Neural progenitor cell (in vitro differentiated cells): ENCODE data around the gene ATP6V0D1.

Source experiments
- EZH2 ChIP-seq: fragments of 200-600 bp; sonication (generic); IDR thresholded peaks from 2 replicates; pipeline ENCODE4 v1.6.1; 2017; ENCODE audit warnings: antibody characterized with exemption, mild to moderate bottlenecking, moderate library complexity
- EZH2phosphoT487 ChIP-seq: fragments of 200-600 bp; sonication (generic); IDR thresholded peaks from 2 replicates; pipeline ENCODE4 v1.6.1; 2017; ENCODE audit warnings: antibody characterized with exemption
- TF ChIP-seq, protein P1 (sequence below): fragments of 200-600 bp; sonication (generic); IDR thresholded peaks from 2 replicates; pipeline ENCODE4 v1.5.1; 2017; ENCODE audit warnings: antibody characterized with exemption, mild to moderate bottlenecking

DNA sequence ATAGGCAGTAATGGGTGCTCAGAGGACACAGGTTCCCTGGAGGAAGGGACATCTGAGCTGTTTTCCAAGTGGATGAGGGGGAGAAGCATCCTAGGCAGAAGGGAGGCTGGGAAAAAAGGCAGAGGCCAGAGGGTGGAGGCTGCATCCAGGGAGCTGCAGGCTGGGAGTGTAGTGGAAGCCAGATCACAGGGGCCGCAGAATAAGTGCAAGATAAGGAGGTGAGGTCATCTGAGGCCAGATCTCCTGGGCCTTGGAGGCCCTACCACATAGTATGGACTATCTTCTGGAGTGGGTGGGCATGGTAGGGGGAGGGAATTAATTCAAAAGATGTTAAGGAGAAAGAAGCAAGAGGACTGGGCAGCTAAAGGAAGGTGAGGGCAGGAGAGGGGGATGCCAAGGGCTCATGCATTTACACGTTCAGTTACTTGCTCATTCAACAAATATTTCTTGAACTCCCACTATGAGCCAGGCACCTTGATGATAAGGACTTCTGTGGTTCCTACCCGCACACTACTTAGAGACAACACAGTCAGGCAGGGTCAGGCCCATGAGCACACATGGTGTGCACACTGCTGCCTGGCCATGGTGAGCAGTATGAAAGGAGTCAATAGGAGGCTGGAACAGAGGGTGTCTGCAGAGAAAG, 45.3 kb upstream of the ATP6V0D1 start:
- TF ChIP-seq, protein P1, sequence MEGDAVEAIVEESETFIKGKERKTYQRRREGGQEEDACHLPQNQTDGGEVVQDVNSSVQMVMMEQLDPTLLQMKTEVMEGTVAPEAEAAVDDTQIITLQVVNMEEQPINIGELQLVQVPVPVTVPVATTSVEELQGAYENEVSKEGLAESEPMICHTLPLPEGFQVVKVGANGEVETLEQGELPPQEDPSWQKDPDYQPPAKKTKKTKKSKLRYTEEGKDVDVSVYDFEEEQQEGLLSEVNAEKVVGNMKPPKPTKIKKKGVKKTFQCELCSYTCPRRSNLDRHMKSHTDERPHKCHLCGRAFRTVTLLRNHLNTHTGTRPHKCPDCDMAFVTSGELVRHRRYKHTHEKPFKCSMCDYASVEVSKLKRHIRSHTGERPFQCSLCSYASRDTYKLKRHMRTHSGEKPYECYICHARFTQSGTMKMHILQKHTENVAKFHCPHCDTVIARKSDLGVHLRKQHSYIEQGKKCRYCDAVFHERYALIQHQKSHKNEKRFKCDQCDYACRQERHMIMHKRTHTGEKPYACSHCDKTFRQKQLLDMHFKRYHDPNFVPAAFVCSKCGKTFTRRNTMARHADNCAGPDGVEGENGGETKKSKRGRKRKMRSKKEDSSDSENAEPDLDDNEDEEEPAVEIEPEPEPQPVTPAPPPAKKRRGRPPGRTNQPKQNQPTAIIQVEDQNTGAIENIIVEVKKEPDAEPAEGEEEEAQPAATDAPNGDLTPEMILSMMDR: no peak
- no peak for TF ChIP-seq EZH2
- no peak for TF ChIP-seq EZH2phosphoT487
